H1 (cell line): ENCODE results near the gene GPC4. TPM values are rescaled to one million over a fixed set of nuclear protein-coding genes. Genes with fewer than 3 reads are reported as not detected.

Experiments used
- RAD21 ChIP-seq, 2 experiments: IDR thresholded peaks in 1 of 2; conservative IDR thresholded peaks in 1 of 2; 2 replicates each; pipeline ENCODE4 v1.6.1; 2011; ENCODE audit warnings: low read depth in 2 of 2, low read length in 2 of 2, improper control_type of control experiment in 1 of 2, inconsistent platforms in 1 of 2, mild to moderate bottlenecking in 1 of 2, moderate library complexity in 1 of 2
- TAF1 ChIP-seq: IDR thresholded peaks from 2 replicates; pipeline ENCODE4 v1.6.1; 2011; ENCODE audit warnings: mild to moderate bottlenecking, low read depth, low read length
- polyA plus RNA-seq, 7 experiments: library from polyadenylated mRNA; depleted of rRNA in 3 of 7; stranded (reverse) in 5 of 7; unstranded in 2 of 7; fragments of >200 nt in 5 of 7; fragments of 200-250 nt in 2 of 7; gene quantifications; 1 replicate in 5 of 7; 2 replicates in 1 of 7; 4 replicates in 1 of 7; pipeline versions ENCODE4 v1.2.1 to v1.2.3, GENCODE V29; 2011 to 2013; ENCODE audit warnings: missing spikeins in 2 of 7, mixed read lengths in 2 of 7
- total RNA-seq: library from RNA; stranded (reverse); fragmentation: NEBNext Ultra II Directional; extraction: Animal tissue kit (Norgen Biotek cat#: 25700); gene quantifications from 2 replicates; pipeline ENCODE4 v1.2.1, GENCODE V29; 2021
- TF ChIP-seq, protein P1 (sequence below), 3 experiments: IDR thresholded peaks; 1 replicate in 2 of 3; 2 replicates in 1 of 3; pipeline versions ENCODE4 v1.5.1 to v1.6.1; 2011; ENCODE audit warnings: low read length in 3 of 3, mild to moderate bottlenecking in 3 of 3, inconsistent platforms in 2 of 3, low read depth in 1 of 3, moderate library complexity in 1 of 3; ENCODE audit not compliant: insufficient read depth in 1 of 3; ENCODE audit errors: control extremely low read depth in 1 of 3
- TF ChIP-seq, protein P2 (sequence below): IDR thresholded peaks from 2 replicates; pipeline ENCODE4 v1.6.1; 2012; ENCODE audit warnings: inconsistent platforms

The GPC4 gene
- total and polyA plus RNA-seq, 2 of the 8 experiments (the other 6 are each of a cell fraction or from before 2014, with no cell fraction given): 46.8 to 230 TPM

DNA sequence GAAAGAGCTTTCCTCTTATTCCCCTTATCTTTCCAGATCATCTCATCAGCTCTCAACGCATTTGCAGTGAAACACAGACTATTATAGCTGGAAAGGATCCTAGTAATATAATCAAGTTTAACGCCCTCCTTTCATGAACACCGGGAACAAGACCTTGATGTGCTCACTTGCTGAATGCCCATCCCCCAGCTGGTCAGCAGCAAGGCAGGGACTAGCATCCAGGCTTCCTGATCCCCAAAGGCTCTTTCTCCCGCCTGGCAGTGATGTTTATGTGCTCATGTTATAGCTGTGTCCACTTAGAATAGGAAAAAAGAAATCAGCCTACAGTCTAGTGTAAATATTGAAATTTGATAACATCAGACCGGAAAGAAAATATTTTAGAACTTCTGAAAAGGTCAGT is 24.6 kb downstream of the GPC4 start (continued):
- TF ChIP-seq, protein P1, sequence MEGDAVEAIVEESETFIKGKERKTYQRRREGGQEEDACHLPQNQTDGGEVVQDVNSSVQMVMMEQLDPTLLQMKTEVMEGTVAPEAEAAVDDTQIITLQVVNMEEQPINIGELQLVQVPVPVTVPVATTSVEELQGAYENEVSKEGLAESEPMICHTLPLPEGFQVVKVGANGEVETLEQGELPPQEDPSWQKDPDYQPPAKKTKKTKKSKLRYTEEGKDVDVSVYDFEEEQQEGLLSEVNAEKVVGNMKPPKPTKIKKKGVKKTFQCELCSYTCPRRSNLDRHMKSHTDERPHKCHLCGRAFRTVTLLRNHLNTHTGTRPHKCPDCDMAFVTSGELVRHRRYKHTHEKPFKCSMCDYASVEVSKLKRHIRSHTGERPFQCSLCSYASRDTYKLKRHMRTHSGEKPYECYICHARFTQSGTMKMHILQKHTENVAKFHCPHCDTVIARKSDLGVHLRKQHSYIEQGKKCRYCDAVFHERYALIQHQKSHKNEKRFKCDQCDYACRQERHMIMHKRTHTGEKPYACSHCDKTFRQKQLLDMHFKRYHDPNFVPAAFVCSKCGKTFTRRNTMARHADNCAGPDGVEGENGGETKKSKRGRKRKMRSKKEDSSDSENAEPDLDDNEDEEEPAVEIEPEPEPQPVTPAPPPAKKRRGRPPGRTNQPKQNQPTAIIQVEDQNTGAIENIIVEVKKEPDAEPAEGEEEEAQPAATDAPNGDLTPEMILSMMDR (IDR thresholded peaks at IDR 0.05; ENCODE audit: control extremely low read depth in 1 of 3, insufficient read depth in 1 of 3, low read depth in 1 of 3, low read length in 3 of 3): no peak
- no peak for TF ChIP-seq RAD21 (IDR thresholded peaks at IDR 0.05 in 1 of 2, conservative IDR thresholded peaks at IDR 0.05 in 1 of 2; ENCODE audit: low read depth in 2 of 2, low read length in 2 of 2)
- TF ChIP-seq, protein P2, sequence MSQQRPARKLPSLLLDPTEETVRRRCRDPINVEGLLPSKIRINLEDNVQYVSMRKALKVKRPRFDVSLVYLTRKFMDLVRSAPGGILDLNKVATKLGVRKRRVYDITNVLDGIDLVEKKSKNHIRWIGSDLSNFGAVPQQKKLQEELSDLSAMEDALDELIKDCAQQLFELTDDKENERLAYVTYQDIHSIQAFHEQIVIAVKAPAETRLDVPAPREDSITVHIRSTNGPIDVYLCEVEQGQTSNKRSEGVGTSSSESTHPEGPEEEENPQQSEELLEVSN: no peak
- TF ChIP-seq TAF1: no peak
